ENCODE results near the gene PPP2R5A. TPM values are rescaled to one million over a fixed set of nuclear protein-coding genes. Genes with fewer than 3 reads are reported as not detected.

The PPP2R5A gene
- total and polyA plus RNA-seq, 2 of the 8 experiments (the other 6 are each of a cell fraction or from before 2014, with no cell fraction given), result 14.6 to 36.3 TPM

GRCh38 chr1:212292250-212293105, 7.3 kb downstream of the PPP2R5A start (continued):
- no peak for TF ChIP-seq SRF (IDR thresholded peaks at IDR 0.05; ENCODE audit: low read depth, low read length)
- TF ChIP-seq SAP30 (IDR thresholded peaks at IDR 0.05; ENCODE audit: insufficient read depth, insufficient replicate concordance, low read length), result no peak
- no peak for TF ChIP-seq POLR2AphosphoS5 (IDR thresholded peaks at IDR 0.05; ENCODE audit: low read depth, low read length)
- TF ChIP-seq GTF2F1 (IDR thresholded peaks at IDR 0.05; ENCODE audit: borderline replicate concordance, low read depth, low read length), result no peak
- TF ChIP-seq JUN (IDR thresholded peaks at IDR 0.05; ENCODE audit: low read depth, low read length), result no peak
- TF ChIP-seq E2F6 (IDR thresholded peaks at IDR 0.05), result no peak
